Testis (tissue), 3 donors: ENCODE results near the gene KIAA1671. TPM values are rescaled to one million over a fixed set of nuclear protein-coding genes. Genes with fewer than 3 reads are reported as not detected.

Source experiments
- DNase-seq: peaks from one replicate; pipeline ENCODE4 v3.0.0-alpha.2; 2019
- H3K27ac ChIP-seq, 2 donors: fragments of 200-600 bp; sonication (generic); one replicate each; pipeline ENCODE4 v1.5.1; 2019
- H3K27me3 ChIP-seq: fragments of 200-600 bp; sonication (generic); one replicate; pipeline ENCODE4 v1.5.1; 2019
- H3K36me3 ChIP-seq: fragments of 200-600 bp; sonication (generic); one replicate; pipeline ENCODE4 v1.5.1; 2017; ENCODE audit warnings: low read depth; ENCODE audit errors: missing control alignments
- H3K4me1 ChIP-seq: fragments of 200-600 bp; sonication (generic); one replicate; pipeline ENCODE4 v1.5.1; 2019
- H3K4me3 ChIP-seq, 2 donors: fragments of 200-600 bp; sonication (generic); one replicate each; pipeline ENCODE4 v1.5.1; 2017 to 2019
- H3K9me3 ChIP-seq: fragments of 200-600 bp; sonication (generic); one replicate; pipeline ENCODE4 v1.5.1; 2017
- POLR2A ChIP-seq: fragments of 450-650 bp; IDR thresholded peaks from one replicate; pipeline ENCODE4 v1.6.1; 2017; ENCODE audit warnings: antibody characterized with exemption, mild to moderate bottlenecking, moderate library complexity
- WGBS, 2 donors: methylation state at CpG; one replicate each; pipeline ENCODE4 v1.1.5; 2018; 5-methylcytosine and 5-hydroxymethylcytosine counted together
- intact Hi-C: fragments of 100-400 bp; cut with DNase I; formaldehyde crosslinking; loops from one replicate; pipeline ENCODE4 v1.15.1; 2023; ENCODE audit warnings: low total_unique reads
- polyA plus RNA-seq: library from polyadenylated mRNA; stranded (reverse); fragments of 350-450 nt; fragmentation: Illumina TruSeq; extraction: RNeasy Lipid Tissue Mini Kit (QIAGEN cat#74804); gene quantifications from one replicate; pipeline ENCODE4 v1.2.3, GENCODE V29; 2014; ENCODE audit warnings: low read depth, low replicate concordance; ENCODE audit not compliant: insufficient read depth
- total RNA-seq, 2 donors: library from RNA; depleted of rRNA; stranded (reverse); fragments of >200 nt; gene quantifications; one replicate each; pipeline ENCODE4 v1.2.3, GENCODE V29; 2016
- TF ChIP-seq, protein P1 (sequence below), 3 experiments: fragments of 450-650 bp in 2 of 3; fragments of 200-600 bp in 1 of 3; sonication (generic) in 1 of 3; IDR thresholded peaks; one replicate each; pipeline ENCODE4 v1.5.1; 2016 to 2019; ENCODE audit warnings: antibody characterized with exemption in 3 of 3, mild to moderate bottlenecking in 2 of 3, moderate library complexity in 1 of 3

Gene KIAA1671
- total and polyA plus RNA-seq, 3 donors from 2014 or later = 16.8 to 28.6 (median 24.4) TPM

DNA sequence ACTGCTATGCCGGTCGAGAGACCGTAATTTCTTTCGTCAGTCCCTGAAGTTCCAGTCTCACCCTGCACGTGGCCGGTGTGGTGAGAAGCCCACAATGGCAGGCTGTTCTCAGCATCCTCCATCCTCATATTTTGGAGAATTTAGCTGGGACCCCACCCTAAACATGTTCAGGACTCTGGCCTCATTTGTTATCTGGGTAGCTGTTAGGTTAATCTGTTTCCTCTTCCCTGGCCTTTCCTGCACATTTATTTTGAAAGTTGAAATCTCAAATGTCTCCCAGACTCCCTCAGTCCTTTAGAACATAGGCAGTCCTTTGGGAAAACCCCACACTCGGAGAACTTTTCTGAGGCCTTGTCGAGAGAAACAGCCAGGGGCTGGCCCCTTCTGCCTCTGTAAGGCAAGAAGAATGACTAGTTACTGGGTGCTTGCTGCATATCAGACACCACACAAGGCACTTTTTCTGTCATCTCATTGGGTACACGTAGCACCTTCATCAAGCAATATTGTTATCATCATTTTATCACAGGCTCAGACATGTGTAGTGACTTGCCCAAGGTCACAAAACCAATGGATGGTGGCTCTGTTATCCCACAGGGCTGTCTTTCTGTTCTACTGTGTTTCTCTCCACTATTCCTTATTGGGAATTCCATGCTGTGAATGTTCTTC lies 137.8 kb downstream of the KIAA1671 start:
- no peak for DNase-seq
- no peaks in the 10 kb centered on the region for H3K9me3 ChIP-seq
- no peak for TF ChIP-seq POLR2A
- TF ChIP-seq, protein P1, sequence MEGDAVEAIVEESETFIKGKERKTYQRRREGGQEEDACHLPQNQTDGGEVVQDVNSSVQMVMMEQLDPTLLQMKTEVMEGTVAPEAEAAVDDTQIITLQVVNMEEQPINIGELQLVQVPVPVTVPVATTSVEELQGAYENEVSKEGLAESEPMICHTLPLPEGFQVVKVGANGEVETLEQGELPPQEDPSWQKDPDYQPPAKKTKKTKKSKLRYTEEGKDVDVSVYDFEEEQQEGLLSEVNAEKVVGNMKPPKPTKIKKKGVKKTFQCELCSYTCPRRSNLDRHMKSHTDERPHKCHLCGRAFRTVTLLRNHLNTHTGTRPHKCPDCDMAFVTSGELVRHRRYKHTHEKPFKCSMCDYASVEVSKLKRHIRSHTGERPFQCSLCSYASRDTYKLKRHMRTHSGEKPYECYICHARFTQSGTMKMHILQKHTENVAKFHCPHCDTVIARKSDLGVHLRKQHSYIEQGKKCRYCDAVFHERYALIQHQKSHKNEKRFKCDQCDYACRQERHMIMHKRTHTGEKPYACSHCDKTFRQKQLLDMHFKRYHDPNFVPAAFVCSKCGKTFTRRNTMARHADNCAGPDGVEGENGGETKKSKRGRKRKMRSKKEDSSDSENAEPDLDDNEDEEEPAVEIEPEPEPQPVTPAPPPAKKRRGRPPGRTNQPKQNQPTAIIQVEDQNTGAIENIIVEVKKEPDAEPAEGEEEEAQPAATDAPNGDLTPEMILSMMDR (IDR thresholded peaks at IDR 0.05) = no peak
- H3K4me3 ChIP-seq = no peak overlapping the region
- H3K4me1 ChIP-seq = peaks cover 18% of the 10 kb centered on the region
- no peak overlapping the region for H3K27ac ChIP-seq
- H3K36me3 ChIP-seq = no peaks in the 10 kb centered on the region
- 43% methylated on average over 5 to 9 of the region's 9 CpGs for WGBS, 2 donors
- intact Hi-C loops = no loop called here
- no peaks in the 10 kb centered on the region for H3K27me3 ChIP-seq

DNA sequence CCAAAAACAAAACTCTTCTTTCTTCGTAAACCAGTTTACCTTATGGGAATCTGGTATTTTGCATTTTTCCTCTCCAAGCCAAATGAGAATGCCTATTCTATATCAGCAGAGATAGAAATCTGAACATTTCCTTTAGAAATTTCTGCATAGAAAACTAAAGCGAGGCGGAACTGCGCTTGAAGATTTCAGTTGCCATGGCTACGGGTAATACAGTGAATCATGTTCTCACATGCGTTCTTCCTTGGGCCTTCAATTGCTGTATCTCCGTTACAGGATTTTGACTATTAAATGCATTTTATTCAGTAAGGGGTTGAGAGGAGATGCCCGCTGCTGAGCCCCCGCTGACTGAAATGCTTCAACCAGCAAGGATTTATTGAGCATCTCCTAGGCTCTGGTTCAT lies 138.9 kb downstream of the KIAA1671 start:
- Histone ChIP-seq H3K4me3 (no peak overlapping the region), H3K36me3 (no peaks in the 10 kb centered on the region), H3K9me3 (no peaks in the 10 kb centered on the region), H3K27ac (no peak overlapping the region), H3K4me1 (peaks cover 18% of the 10 kb centered on the region), H3K27me3 (no peaks in the 10 kb centered on the region)
- intact Hi-C loops = no loop called here
- 93 to 98% methylated on average over 9 of the region's 9 CpGs for WGBS, 2 donors
- DNase-seq = no peak
- TF ChIP-seq, protein P1 (IDR thresholded peaks at IDR 0.05) = no peak
- TF ChIP-seq POLR2A = no peak

DNA sequence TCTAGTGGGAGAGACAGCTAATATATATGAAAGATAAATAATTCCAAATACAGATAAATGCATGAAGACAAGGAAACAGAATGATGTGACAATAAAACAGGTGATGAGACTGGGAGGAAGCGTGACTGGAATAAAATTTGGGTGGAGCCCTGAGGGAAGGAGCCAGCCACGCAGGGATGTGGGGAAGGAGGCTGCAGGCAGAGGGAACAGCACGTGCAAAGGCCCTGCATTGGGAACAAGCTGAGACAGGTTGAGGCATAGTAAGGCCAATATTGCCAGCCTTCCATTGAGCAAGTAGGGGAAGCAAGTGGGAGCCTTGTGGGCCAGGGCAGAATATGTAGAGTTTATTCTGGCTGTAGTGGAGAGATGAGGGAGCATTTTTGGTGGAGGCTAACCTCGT lies 139.6 kb downstream of the KIAA1671 start:
- Histone ChIP-seq H3K9me3 (no peaks in the 10 kb centered on the region), H3K4me3 (no peak overlapping the region), H3K4me1 (peaks cover 14% of the 10 kb centered on the region), H3K36me3 (no peaks in the 10 kb centered on the region), H3K27me3 (no peaks in the 10 kb centered on the region), H3K27ac (no peak overlapping the region)
- intact Hi-C loops = no loop called here
- WGBS, 2 donors = 76 to 83% methylated on average over 4 of the region's 4 CpGs
- TF ChIP-seq, protein P1 (IDR thresholded peaks at IDR 0.05) = no peak
- TF ChIP-seq POLR2A = no peak
- no peak for DNase-seq

DNA sequence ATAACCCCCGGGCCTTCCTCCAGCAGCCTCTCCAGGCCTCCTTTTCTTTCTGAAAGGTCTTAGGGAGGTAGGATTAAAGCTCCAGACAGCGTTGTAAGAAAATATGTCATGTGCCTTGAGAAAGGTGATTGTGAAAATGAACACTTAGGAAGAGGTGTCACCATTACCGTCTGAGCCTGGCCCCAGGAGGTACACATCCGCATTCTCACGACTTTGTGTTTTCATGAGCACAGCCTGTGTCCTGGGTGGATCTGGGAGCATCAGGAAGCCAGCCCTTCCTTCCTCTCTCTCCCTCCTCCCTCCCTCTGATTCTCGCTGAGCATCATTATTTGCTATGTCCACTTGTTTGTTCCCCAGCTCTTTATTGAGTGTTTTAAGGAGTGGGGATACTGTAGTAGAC lies 142.1 kb downstream of the KIAA1671 start:
- intact Hi-C loops = no loop called here
- no peaks in the 10 kb centered on the region for H3K36me3 ChIP-seq
- no peak overlapping the region for H3K4me3 ChIP-seq
- TF ChIP-seq, protein P1 (IDR thresholded peaks at IDR 0.05) = no peak
- no peak for TF ChIP-seq POLR2A
- 74 to 83% methylated on average over 6 of the region's 6 CpGs for WGBS, 2 donors
- no peak for DNase-seq
- no peak overlapping the region for H3K27ac ChIP-seq
- H3K4me1 ChIP-seq = peaks cover 14% of the 10 kb centered on the region
- no peaks in the 10 kb centered on the region for H3K27me3 ChIP-seq
- H3K9me3 ChIP-seq = no peaks in the 10 kb centered on the region

DNA sequence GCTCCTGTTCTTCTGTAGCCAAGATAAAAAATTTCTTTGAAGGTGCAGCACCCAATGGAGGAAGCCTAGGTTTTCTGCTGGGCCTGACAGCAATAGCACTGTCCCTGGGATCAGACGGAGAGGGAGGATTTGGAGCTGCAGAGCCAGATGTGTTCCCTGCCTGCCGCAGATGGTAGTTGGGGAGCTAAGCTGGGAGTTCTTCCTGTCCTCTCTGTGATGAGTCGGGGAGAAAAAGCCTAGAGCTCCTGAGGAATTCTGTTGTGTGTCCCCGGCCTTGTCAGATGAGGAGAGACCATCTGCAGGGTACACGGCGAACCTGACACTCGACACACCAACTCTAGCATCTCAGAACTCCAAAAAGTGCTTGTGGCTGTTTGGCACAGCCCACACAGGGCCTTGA lies 143.4 kb downstream of the KIAA1671 start:
- H3K36me3 ChIP-seq = no peaks in the 10 kb centered on the region
- DNase-seq = no peak
- WGBS, 2 donors = 47 to 62% methylated on average over 4 to 7 of the region's 7 CpGs
- no peak overlapping the region for H3K27ac ChIP-seq
- H3K4me3 ChIP-seq = no peak overlapping the region
- no peaks in the 10 kb centered on the region for H3K27me3 ChIP-seq
- peaks cover 11% of the 10 kb centered on the region for H3K4me1 ChIP-seq
- no peaks in the 10 kb centered on the region for H3K9me3 ChIP-seq
- TF ChIP-seq POLR2A = no peak
- TF ChIP-seq, protein P1 (IDR thresholded peaks at IDR 0.05) = no peak
- intact Hi-C loops = no loop called here
